NCI-H2227 treated with DMSO at 0.1 percent for 48 hours (cell line): Measurements from ENCODE around the gene PNISR.
"Not testable (repeated sequence)": the region's sequence is repeated elsewhere in the genome, so short reads cannot be mapped to it uniquely, and the experiment has no call there.

Experiments
- DNase-seq: peaks from one replicate; lab custom pipeline; 2025; lab: John Stamatoyannopoulos, UW

The PNISR gene

GRCh38 chr6:99424761-99425646 lies at the start of gene PNISR:
Gene PNISR (minus strand): TSS chr6:99425308. CDS start chr6:99414659, 10,649 bp downstream.
- DNase-seq: peak; percentile 94

DNA sequence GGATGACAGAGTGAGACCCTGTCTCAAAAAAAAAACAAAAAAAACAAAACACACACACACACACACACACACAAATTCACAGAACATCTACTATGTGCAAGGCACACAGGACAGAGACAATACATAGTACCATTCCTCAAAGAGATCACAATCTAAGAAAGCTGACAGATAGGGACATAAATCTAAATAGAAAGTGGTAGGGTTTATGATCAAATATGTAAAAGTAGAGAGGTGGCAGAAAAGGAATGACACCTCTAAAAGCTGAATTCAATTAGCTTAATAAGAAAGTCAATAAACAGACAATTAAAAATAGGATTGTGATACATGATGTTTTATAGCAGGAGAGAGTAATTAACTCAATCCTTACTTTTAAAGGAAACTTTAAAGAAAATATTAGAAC lies 48.6 kb upstream of the PNISR start:
- DNase-seq: no peak

DNA sequence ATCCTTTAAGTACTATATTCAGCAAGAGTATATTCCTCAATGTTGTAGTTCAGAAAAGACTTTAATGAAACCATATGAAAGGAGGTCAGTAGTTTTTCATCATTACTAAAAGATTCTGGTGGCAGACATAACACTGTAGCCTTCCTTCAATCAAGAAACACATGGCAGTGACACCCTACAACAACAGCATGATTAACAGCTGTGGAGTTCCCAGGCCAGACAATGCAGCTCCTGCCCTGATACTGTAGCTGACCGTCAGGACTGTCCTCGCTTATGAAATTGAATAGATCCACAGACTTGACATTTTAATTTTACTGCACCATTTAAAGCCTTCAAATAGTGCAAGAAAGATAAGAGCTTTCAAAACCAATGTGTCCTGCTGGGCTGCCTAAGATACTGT lies 46.5 kb upstream of the PNISR start:
- peak; percentile 57 for DNase-seq

- no peak for DNase-seq
Measured at GRCh38 chr6:99467509-99468106, 42.5 kb upstream of the PNISR start.

- not testable (repeated sequence) for DNase-seq
Measured at GRCh38 chr6:99459133-99459532, 34.0 kb upstream of the PNISR start.

DNA sequence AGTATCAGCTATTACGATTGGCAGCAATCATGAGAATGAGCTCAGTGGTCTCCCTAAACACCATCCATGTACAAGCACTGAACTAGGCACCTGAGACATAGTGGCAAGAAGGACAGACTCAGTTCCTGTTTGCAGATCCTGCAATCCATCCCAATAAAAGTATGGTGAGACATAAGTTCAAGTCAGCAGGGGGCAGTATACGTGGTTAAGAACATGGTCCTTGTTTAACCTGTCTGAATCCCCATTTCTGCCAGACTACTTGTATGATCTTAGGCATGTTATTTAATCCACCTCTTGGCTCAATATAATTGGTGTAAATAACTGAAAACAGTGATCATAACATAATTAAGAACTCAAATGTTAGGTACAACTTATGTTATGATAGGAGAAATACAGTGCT lies 33.2 kb upstream of the PNISR start:
- DNase-seq: no peak

DNA sequence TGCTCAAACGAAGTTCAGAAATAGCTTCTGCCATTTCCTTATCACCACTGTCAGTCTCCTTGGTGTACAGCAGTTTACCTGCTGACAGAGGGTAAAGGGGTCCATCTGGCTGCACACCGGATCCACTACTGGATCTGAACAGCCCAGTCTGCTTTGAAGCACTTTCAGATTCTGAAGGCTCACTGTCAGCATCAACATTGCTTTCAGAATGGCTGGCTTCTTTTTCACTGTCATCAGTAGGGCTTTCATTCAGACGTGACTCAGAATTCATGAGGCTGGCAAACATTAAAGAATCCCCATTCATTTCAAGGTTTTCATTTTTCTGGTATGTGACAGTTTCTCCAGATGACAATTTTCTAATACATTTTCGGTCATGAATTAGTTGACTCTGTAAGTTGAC lies 21.0 kb upstream of the PNISR start:
- DNase-seq: no peak

DNA sequence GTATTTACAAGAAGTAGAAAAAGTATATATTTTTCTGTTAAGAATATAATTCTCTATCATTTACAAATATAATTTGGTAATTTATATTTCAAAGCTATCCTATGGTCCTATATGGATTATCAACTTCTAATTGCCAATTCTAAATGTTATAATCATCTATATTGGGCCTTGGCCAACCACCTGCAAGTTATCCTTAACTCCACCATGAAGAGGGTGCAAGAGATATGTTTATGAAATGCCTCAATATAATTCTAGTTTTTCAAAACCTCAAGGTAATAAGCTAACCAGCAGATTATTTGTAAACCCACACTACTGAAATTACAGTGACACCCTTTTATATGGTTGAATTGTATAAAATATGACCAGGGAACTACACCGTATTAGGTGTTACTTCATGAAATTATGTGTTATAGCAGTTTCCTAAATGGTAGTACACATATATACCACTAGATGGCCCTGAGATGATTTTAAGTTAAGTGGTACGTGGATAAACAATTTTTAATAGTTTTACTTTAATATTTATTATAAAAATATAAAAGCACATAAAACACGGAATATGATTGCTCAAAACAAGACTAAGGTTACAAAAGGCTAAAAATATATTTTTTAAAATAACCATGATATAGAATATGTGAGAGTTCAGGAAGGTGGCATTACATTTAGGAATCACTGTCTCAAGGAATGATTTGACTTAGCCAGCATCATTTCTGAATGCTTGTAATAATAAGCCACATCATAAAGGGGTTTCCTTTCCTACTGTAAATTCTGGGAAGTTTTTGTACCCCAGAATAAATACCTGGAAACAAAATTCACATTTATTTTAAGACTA lies 9.8 kb upstream of the PNISR start:
- peak; percentile 33 for DNase-seq

DNA sequence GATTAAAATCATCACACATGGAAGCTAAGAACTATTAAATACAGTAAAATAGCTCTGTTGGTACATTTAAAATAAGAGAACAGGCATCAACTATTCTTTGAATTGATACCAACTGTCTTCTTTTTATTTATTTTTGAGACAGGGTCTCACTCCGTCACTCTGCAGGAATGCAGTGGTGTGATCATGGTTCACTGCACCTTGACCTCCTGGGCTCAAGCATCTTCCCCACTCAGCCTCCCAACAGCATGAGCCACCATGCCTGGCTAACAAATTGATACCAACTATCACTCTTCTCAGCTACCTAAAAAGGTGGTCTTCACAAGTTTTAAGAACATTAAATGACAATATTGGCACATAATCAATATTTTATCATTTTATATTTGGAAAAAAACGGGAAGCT lies 7.8 kb upstream of the PNISR start:
- DNase-seq: no peak

DNA sequence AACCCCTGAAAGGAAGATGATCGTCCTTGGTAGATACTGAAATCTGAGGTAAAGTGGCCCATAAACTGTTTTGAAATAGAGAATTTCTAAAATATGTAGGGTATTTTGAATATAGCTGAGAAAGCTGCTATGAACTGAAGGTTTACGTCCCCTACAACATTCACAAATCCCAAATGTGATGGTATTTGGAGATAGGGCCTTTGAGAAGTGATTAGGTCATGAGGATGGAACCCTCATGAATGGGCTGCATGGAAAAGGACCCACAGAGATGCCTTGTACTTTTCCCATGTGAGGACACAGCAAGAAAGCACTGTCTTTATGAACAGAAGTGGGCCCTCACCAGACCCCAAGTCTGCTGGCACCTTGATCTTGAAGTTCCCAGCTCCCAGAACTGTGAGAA lies 6.8 kb upstream of the PNISR start:
- DNase-seq: no peak

DNA sequence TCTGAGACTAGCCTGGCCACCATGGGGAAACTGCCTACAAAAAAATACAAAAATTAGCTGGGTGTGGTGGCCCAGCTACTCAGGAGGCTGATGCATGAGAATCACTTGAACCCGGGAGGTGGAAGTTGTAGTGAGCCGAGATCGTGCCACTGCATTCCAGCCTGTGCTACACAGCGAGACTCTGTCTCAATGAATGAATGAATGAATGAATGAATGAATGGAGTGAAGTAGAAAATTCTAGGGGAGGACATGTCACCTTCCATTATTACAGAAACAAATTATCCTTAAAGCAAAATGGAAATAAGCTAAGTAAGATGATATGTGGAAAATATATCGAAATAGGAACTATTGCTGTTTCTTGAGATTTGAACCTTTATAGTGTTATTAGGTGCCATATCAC lies 2.9 kb upstream of the PNISR start:
- no peak for DNase-seq

DNA sequence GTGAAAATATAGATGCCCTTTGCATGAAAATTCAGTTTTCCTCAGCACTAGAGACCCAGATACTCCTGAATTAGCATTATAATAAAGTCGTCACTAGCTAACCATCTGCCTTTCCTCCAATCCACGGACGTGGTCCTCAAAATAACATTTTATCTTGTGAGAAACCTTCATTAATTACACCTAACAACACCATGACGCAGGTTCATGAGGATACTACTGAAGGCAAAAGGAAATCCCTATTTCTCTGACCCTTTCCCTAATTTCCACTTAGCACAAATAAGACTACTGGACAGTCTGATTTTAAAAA lies 1.3 kb upstream of the PNISR start:
- no peak for DNase-seq

- peak; percentile 75 for DNase-seq
Measured at GRCh38 chr6:99425647-99426450, 741 bp upstream of the PNISR start.

DNA sequence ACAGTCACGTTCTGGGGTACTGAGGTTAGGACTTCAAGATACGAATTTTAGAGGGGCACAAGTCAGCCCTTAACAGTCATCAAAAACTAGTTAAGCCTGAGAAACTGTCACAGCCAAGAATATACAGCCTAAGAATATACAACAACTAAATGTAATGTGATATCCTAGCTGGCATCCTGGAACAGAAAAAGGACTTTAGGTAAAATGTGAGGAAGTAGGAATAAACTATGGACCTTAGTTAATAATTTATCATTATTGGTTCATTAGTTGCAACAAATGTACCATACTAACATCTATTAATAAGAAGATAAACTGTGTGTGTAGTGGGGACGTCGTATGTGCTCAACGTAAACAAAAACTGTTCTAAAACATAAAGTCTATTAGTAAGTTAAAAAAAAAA lies 1.1 kb downstream of the PNISR start:
- DNase-seq: no peak

DNA sequence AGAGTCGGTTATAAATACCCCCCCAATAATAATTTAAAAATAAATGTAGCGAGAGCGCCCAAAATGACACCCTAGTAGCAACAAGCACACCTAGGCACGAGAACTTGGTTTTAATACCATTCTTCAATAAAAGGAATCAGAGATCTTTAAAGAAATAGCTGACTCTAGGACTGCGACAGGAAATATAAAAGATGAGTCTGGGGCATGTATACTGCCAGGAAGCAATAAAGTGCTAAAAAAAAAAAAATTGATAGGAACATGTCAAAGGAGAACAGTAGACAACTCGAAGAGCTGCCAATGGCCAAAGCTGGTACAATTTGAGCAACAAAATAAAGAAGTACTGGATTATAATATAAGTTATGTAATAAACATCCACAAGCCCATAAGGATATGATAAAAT lies 2.2 kb downstream of the PNISR start:
- no peak for DNase-seq

GRCh38 chr6:99416892-99417767 lies 8.0 kb downstream of the PNISR start:
- no peak for DNase-seq

GRCh38 chr6:99416226-99416625 lies 8.9 kb downstream of the PNISR start:
- no peak for DNase-seq

GRCh38 chr6:99415446-99415845 lies 9.7 kb downstream of the PNISR start:
- DNase-seq: no peak

- DNase-seq: no peak
Measured at GRCh38 chr6:99412065-99412464, 13.0 kb downstream of the PNISR start.

DNA sequence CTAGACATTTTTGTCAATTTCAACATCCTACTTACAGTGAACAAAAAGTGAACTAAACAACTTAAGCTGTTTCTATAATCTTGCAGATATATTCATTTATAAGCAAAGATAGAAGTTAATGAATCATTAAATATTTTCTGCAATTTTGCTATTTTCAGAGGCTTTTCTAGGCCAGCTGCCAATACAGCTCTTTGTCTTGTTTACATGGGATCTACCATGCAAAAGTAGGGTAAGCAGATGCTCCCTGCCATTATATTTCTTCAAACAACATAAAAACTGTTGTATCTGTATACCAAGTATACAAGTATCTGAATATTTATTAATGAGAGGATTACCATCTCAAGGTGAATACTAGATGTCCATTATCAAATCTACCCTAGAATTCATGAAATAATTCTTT lies 15.4 kb downstream of the PNISR start:
- DNase-seq: no peak

GRCh38 chr6:99407076-99407475 lies 18.0 kb downstream of the PNISR start:
- DNase-seq: no peak
